Stimulated activated CD8-positive, alpha-beta memory T cell treated with anti-CD3 and anti-CD28 coated beads, Interleukin-12 subunit alpha, Interleukin-12 subunit beta, amount 100 ng/mL, for 1 hour (primary cell): ENCODE data around the gene CTNNBL1.
A peak's percentile ranks its signal among the peaks of the same experiment; 100 is the strongest.

Experiments used
- DNase-seq: peaks from one replicate; pipeline ENCODE4 v3.0.0-alpha.2; 2020; ENCODE audit warnings: low read depth

The CTNNBL1 gene

DNA sequence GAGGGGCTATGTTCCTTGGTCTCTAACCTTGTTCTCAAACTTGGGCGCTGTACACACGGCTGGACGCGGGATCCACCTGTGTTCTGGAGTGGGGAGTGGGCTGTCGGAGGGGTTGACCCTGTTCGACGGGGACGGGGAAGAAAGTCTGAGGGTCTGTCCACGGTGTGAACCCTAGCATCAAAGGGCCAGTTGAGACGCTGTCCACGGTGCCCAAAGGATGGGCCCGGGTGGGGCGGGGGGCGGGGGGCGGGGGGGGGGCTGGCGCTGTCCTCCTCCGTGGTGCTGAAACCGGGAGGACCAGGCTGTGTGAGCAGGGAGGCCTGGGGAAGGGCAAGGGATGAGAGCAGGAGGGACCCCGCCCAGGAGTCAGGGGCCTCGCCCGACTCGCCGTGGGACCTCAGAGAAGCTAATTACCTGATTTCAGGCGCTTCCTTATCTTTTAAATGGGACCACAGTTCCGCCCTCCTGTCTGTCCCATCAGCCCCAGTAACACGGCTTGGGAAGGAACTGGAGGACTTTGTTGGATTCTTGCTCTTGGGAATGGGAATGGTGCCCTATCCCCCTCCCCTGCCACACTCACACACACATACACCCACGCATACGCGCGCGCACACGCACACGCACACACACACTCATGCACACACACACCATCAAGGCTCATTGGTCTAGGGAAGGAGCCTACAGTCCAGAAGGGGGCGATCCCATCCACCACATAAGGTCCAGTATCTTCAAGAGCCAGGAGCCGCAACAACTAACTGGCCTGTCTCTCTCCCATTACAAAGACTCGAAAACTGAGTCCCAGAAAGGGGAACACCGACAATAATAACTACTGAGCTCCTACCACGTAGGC lies 208.0 kb downstream of the CTNNBL1 start:
- DNase-seq = no peak

DNA sequence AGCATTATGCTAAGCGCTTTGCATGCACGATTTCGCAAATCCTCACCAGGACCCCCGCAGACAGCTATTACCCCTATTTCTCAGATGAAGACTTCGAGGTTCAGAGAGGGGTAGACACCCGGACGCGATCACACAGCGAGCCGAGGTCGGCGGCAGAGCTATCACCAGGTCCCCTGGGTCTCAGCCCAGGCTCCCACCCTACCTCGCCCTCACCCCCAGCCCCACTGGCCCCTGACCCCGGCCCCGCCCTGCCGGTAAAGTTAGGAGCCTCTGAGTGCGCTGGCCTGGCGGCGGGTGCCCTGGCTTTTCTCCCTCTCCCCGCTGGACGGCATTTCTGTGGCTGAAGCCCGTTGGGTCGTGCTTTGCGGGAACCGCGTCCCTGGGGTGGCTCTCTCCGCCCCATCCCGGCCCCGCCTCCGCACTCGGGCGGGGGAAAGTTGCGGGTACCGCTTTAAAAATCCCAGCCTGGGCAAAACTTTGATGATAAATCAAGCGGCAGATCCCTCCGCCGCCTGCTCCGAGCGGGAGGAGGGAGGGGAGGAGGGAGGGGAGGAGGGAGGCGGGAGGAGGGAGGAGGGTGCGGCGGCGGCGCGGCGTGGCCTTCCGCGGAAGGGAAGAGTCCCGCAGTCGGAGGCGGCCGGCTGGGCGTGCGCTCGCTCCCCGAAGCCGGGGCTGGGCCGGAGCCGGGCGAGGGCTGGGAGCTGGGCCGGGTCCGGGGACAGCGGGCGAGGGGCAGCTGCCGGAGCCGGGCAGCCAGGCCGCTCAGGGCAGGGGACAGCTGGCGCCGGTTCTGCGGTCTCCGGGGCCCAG lies 208.9 kb downstream of the CTNNBL1 start, which contains the start of gene VSTM2L:
Gene VSTM2L (plus strand): TSS at position 624 of the 810 bp plus-strand sequence. CDS start 224 bp downstream, outside the sequence.
- no peak for DNase-seq

DNA sequence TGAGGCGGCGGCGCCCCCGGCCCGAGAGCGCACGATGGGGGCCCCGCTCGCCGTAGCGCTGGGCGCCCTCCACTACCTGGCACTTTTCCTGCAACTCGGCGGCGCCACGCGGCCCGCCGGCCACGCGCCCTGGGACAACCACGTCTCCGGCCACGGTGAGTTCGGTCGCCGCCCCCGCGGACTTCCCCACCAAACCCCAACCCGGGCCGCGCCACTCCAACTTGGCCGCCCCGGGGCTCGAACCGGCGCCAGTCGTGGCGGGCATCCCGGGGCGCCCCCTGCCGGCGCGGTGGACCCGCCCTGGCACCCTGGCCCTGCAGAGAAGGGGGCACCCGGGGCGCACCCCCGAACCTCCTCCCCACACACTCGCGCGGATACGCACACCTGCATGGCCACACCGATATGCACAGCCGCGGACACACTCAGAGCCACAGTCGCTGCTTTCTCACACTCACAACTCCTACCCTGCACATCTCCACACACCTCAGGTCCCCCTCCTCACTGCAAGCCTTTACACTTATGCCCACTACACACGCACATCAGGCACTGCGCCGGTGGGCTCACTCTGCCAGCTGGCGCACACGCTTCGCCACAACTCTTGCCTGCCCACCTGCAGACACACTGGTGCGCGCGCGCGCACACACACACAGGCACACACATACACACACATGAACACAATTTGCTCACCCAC lies 209.6 kb downstream of the CTNNBL1 start:
- DNase-seq = no peak

DNA sequence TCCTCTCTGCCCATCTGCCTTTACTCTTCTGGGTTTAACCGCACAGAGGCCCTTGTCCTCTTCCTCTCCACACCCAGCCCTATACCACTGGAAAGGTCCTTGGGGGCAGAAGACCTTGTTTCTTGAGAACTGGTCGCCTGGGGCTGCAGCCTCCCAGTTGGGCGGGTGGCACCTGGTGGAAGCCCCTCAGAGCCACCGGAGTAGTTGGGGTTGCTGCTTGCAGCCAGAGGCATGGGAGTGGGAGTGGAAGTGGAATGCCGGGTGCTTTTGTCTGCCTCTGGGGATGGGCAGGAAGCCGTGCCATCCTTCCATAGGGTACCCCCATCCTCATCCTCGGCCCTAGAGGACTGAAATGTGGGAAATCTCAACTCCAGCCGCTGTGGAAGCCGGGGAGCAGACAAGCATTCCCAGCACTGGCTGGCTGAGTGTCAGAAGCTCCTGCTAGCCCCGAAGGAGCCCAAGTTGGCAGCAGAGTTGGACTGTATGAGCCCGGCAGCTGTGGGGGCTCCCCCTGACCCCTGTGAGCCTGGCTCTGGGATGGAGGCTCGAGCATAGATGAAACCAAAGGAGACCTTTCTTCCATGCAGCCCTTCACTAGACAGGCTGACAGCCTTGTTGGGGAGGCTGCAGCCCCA lies 210.3 kb downstream of the CTNNBL1 start:
- DNase-seq = no peak

DNA sequence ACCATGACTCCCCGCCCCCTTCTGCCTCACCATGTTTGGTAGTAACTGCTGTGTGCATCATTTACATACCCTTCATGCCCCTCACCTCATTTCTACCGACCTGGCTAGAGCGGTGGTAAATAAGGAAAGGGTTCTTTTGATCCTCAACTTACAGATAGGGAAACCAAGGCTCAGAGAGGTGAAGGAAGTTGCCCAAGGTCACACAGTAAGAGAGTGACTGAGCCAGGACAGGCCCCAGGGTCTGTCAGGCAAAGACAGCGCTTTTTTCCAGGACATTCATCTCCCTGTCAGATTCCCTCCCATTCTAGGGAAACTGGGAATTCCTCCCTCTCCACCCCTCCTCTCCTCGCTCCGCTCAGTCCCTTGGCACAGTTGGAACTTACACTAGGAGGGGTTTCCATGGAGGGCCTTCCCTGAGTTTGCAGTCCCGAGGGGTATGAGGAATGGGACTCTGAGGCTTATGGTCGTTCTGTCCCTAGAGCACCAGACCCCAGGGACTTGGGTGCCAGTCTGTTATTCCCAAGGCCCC lies 211.1 kb downstream of the CTNNBL1 start:
- no peak for DNase-seq

DNA sequence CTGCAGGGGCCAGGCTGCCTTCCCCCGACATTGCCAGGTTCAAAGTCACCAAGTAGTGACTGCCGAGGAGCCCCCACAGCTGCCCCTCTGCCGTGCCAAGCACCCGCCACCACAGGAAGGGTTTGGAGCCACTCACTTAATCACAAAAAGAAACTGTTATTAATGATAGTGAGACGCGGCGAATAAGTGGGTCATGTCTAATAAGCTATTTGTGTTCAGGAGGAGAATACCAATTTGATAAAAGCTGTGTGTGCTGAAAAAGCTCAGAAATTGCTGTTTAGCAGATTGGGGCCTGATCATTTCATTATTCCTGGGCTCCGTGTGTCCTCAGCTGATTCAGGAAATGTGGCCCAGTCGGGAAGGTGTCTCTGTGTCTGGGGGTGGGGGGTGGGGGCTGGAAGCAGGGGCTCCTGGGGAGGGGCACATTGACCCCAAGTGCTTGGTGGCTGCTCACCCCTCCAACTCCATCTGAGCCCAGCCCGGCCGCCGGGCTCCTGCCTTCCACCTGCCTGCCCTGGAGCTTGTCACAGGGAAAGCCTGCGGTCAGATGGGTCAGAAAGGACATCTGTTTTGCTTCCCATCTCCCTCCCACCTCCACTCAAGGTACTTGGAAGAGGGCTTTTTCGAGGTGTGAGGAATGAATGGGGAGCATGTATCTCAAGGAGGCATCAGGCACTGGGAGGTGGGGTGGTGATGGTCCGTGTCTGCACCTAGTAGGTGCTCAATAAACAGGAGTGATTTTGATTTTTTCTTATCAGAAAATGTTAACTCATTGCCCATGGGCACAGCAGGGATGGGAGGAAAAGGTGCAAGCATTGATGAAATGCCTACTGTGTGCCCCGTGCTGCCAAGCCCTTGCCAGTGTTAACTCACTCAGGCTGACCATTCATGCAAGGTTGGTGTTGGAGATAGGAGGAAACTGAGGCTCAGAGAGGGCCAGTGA lies 212.1 kb downstream of the CTNNBL1 start:
- no peak for DNase-seq

DNA sequence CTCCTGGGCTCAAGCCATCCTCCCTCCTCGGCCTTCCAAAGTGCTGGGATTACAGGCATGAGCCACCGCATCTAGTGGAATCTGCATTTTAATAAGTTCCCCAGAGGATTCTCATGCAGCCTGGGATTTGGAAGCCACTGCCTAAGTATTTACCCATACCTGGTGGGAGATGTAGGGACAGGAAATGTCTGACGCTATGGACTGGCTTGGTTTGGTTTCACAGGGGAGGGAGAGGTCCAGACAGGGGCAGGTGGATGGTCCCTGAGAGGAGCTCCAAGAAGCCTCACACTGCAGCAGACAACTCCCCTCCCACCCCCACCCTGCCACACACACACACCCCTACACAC lies 213.5 kb downstream of the CTNNBL1 start:
- no peak for DNase-seq

DNA sequence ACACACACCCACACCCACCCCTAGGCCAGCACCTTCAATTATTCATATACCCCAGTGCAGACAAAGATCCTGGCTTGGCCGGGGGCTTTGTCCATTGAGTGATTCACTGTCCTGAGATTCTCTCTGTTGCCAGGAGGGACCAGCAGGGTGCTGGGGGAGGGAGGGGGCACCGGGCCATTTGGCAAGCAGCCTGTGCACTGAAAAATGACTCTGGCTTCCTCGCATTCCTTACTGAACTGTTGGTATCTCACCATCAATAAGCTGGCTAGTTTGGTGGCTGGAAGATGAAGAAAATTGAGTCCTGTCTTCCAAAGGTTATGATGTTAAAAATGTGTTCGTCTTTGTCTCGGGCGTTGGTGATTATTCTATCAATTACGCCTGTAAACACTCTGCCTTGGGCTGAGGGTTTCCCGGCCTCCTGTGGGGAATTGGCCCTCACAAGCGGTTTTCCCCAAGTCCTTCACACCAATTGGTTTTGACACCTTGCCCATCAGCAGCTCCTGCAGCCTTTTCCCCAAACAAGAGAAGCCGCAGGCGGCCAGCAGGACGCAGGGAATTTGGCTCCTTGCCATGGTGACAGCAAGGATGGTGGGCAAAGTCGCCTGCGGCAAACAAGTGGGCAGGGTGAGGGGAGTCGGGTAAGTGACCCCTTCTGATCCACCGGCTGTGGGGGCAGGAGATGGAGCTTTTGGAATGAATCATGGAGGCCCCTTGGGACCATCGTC lies 214.0 kb downstream of the CTNNBL1 start:
- no peak for DNase-seq

DNA sequence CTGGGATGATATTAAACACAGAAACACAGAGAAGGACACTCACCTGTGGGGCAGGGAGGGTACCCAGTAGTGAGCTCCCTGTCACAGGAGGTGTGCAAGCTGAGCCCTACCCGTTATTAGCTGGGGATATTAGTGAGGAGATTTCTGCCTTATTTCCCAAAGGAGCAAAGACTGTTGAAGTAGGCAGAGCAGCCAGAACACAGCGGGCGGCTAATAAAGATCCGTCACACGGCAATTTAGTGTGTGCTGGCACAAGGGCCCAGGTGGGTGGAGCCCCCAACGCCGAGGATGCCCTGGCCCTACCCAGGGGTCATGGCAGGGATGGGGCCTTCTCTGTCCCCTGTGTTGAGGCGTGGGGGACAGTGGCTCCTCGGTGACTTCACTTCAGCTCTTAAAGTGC lies 217.4 kb downstream of the CTNNBL1 start:
- DNase-seq = no peak

DNA sequence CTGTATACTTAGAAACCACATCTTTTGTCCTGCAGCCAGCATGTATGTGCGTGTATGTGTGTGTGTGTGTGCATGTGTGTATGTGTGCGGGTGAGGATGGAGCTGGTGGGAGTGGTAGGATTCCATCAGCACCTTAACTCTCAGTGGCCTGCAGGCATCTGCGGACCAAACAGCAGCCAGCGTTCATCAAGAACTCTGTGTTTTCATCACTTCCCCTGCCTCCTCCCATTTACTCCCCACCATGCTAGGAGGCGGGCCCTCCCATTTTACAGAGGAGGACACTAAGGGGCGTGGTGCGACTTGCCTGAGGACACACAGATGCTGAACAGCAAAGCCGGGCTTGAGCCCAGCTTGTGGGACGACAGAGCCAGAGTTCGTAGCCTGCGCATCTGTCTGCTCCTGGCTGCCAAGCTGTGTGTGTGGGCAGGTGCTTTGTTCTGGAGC lies 218.0 kb downstream of the CTNNBL1 start:
- DNase-seq = no peak

DNA sequence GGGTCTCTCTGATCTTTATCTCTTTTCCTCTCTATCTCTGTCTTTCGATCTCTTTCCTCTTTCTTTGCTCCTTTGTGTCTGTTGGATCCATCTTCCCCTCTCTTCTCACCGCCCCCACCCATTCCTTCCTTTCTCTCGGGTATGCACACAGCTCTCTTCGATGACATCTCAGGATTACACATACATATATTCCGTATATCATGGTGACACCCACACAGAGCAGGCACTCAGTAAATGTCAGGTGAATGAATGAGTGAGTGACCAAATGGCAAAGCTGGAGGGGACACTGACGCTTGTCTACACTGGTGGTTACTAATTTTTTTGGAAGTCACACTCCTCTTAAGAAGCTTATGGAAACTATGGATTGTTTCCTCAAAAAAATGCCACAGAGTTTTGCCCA lies 219.0 kb downstream of the CTNNBL1 start:
- no peak for DNase-seq

DNA sequence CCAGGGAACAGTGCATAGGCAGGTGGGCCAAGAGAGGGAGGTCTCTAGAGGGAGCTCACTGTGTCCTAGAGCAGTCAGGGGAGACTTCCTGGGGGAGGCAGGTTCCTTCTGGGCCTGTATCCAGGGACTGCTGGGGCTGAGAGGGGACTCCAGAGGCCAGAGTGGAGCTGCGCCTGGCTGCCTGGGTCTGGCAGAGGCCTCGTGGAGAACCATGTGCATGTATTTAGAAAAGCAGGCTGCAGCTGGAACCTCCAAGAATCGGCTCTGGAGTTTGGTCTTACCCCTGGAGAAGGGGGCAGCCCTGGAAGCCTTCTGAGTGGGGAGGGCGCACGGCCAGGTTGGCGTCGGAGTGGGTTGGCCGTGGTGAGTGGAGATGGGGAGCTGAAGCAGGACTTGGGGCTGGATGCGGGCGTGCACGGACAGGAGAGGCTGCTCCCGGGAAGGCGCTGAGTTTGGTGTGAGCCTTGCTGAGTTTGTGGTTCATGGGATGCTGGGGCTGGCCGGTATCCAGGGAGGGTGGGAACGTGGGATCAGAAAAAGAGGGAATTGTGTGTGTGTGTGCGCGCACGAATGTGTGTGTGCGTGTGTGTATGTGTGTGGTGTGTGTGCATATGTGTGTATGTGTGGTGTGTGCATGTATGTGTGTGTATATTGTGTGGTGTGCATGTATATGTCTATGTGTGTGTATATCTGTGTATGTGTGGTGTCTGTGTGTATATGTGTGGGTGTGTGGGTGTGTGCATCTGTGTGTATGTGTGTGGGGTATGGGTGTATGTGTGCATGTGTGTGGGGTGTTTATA lies 219.9 kb downstream of the CTNNBL1 start:
- DNase-seq = no peak

DNA sequence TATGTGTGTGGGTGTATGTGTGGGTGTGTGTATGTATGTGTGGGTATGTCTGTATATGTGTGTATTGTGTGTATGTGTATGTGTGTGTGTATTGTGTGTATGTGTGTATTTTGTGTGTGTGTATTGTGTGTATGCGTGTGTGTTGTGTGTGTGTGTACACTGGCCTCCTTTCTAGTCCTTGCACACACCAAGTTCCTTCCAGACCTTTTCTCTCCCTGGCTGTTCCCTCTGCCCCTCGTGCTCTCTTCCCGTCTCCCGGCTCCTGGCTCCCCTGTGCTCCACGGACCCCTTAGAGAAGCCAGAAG lies 220.5 kb downstream of the CTNNBL1 start:
- no peak for DNase-seq

DNA sequence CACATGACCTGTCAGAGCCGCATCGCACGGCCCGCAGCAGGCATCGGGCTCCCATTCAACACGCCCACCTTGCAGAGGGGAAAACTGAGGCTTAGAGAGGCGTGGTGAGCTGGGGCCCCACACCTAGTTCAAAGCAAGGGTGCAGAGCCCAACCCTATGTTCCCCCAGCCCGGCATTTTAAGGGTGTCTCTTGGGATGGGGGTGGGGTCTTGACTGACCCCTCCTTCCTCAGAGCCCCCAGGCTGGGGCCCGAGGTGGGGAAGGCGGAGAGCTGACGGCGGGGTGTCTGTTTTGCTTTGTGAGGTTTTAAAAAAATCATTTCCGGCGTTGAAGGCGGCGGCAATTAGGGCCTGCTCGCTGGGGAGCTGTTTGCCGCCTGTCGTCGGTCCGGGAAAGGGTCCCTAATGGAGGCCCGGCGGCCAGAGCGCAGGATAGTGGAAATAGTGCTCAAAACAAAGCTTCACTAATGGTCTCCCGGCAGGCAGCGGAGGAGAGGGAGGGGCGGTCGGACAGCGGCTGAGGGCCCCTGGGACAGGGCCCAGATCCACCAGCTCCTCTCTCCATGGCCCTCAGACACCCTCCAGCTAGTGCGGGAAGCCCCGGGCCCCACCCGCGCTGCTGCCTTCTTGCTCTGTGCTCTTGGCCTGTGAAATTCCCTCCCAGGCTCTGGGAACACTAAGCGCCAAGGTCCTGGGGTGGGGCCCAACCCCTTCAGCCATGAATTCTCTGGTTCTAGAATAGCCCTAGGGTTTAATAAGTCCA lies 221.0 kb downstream of the CTNNBL1 start:
- peak; percentile 2 for DNase-seq

DNA sequence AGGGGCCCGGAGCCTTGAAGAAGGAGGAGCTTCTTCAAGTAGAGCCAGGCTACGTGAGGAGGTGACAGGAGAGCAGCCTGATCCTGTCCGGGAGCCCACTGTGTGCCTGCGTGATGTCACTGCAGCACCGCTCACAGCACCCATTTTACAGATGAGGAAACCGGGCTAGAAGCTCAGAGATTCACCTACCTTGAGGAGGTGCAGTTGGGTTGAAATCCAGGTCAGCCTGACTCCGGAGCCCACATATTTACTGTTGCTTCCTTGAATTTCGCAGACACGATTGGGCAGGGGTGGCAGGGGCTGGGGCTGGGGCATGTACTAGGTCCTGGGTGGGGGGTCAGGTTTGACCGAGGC lies 221.6 kb downstream of the CTNNBL1 start:
- DNase-seq = no peak

DNA sequence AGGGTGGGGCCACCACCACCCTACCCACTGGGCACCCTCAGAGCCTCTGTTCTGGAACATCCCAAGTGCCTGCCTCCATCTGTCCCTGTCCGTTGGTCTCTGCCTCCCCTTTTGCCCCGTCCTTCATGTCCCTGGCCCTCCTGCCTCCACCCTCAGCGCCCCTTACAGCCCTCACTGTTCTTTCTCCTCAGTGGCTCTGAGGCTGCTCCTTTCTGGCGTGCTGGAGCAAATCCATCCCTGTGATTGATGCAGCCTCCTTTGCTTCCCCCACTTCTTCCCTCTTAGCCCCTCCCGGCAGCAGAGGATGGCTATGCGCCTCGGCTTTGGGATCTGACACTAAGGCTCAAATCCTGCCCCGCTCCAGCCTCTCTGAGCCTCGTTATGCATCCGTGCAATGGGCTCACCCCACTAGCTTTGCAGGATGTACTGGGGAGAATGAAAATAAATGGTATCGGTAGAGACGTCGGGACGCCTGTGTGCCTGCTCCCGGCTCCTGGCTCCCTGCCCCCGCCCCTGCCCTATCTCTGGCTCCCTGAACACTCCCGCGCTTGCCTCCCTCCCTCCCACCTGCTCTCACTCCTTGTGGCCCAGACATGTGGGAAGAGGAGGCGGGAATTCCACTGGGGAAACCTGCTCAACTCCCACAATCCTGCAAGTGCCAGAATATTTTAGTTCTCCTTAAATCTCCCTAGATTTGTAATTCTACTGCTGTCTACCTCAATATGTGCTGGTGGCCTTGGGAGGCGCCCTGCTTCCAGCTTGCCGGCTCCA lies 222.2 kb downstream of the CTNNBL1 start:
- no peak for DNase-seq

DNA sequence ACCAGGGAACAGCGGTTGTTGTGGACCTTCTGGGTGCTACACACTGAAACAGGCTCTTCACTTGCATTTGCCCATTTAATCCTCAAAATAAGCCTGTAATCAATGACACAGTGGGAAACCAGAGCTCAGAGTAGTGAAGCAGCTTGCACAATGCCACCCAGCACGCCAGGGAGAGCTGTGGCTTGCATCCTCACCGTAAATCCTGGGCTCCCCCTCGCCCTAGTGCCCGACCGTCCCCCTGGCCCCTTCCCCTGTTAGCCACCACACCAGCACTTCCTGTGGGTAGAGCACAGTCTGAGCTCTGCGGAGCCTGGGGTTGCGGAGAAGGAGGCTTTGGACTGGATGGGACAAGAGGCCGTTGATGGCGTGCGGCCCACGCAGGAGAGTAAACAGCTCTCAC lies 223.6 kb downstream of the CTNNBL1 start:
- no peak for DNase-seq

DNA sequence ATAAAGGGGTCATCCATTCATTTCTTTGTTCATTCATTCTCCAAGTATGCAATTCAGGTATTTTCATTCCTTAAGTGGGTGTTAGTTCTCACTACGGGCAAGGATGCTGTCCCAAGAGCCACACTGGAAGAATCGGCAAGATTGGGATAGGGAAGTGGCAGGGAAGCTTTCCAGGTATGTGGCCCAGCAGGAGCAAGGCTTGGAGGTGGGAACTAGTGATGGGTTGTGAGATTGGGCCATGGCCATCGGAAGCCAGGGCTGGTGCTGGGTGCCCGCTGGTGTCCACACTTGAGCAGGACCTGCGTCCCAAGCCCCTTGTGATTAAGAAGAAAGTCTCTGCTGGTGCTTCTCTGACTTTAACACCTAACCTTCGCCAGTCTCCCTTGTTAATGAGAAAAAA lies 224.2 kb downstream of the CTNNBL1 start:
- DNase-seq = no peak
